ENCODE data around the gene NOXRED1.
A peak's percentile ranks its signal among the peaks of the same experiment; 100 is the strongest.
"Not testable (repeated sequence)": the region's sequence is repeated elsewhere in the genome, so short reads cannot be mapped to it uniquely, and the experiment has no call there.

Gene NOXRED1

GRCh38 chr14:77423423-77423822, at the start of gene NOXRED1:
NOXRED1 (minus strand) TSS chr14:77423523; CDS start chr14:77422889, 634 bp downstream.
- DNase-seq (ENCODE audit: low read depth in 2 of 2) = no peak

- no peak for DNase-seq (ENCODE audit: low read depth in 2 of 2)
These were observed 47.0 kb upstream of the NOXRED1 start for GRCh38 chr14:77470224-77470870.

- DNase-seq (ENCODE audit: low read depth in 2 of 2) = no peak
These were observed 46.2 kb upstream of the NOXRED1 start for GRCh38 chr14:77469539-77469938.

GRCh38 chr14:77469067-77469505, 45.8 kb upstream of the NOXRED1 start:
- DNase-seq (ENCODE audit: low read depth in 2 of 2) = no peak

GRCh38 chr14:77467801-77468200, 44.5 kb upstream of the NOXRED1 start:
- no peak for DNase-seq (ENCODE audit: low read depth in 2 of 2)

- no peak for DNase-seq (ENCODE audit: low read depth in 2 of 2)
These were observed 35.9 kb upstream of the NOXRED1 start for GRCh38 chr14:77459072-77459723.

- DNase-seq (ENCODE audit: low read depth in 2 of 2) = no peak
These were observed 35.1 kb upstream of the NOXRED1 start for GRCh38 chr14:77458249-77458950.

GRCh38 chr14:77457522-77458248, 34.4 kb upstream of the NOXRED1 start, which contains the start of the genes AHSA1 and VIPAS39:
AHSA1 (plus strand) TSS chr14:77458093; CDS start chr14:77458190, 97 bp downstream.
VIPAS39 (minus strand) TSS chr14:77457601; CDS start chr14:77454102, 3,499 bp downstream.
- DNase-seq (ENCODE audit: low read depth in 2 of 2) = peak; percentile 80 to 84

- DNase-seq (ENCODE audit: low read depth in 2 of 2) = no peak
These were observed 33.8 kb upstream of the NOXRED1 start for GRCh38 chr14:77457115-77457521.

GRCh38 chr14:77455966-77456640, 32.8 kb upstream of the NOXRED1 start:
- DNase-seq (ENCODE audit: low read depth in 2 of 2) = no peak

GRCh38 chr14:77442196-77442595, 18.9 kb upstream of the NOXRED1 start:
- DNase-seq (ENCODE audit: low read depth in 2 of 2) = no peak

GRCh38 chr14:77439861-77440260, 16.5 kb upstream of the NOXRED1 start:
- no peak for DNase-seq (ENCODE audit: low read depth in 2 of 2)

GRCh38 chr14:77438596-77438995, 15.3 kb upstream of the NOXRED1 start:
- no peak for DNase-seq (ENCODE audit: low read depth in 2 of 2)

GRCh38 chr14:77436042-77436441, 12.7 kb upstream of the NOXRED1 start:
- no peak for DNase-seq (ENCODE audit: low read depth in 2 of 2)

GRCh38 chr14:77426396-77426795, 3.1 kb upstream of the NOXRED1 start:
- no peak for DNase-seq (ENCODE audit: low read depth in 2 of 2)

GRCh38 chr14:77424862-77425261, 1.5 kb upstream of the NOXRED1 start:
- no peak for DNase-seq (ENCODE audit: low read depth in 2 of 2)

- no peak for DNase-seq (ENCODE audit: low read depth in 2 of 2)
These were observed 2.1 kb downstream of the NOXRED1 start for GRCh38 chr14:77421201-77421600.

GRCh38 chr14:77416836-77417235, 6.5 kb downstream of the NOXRED1 start:
- DNase-seq (ENCODE audit: low read depth in 2 of 2) = no peak

- DNase-seq (ENCODE audit: low read depth in 2 of 2) = not testable (repeated sequence)
These were observed 7.2 kb downstream of the NOXRED1 start for GRCh38 chr14:77416098-77416497.

- DNase-seq (ENCODE audit: low read depth in 2 of 2) = not testable (repeated sequence)
These were observed 7.8 kb downstream of the NOXRED1 start for GRCh38 chr14:77415403-77416030.

GRCh38 chr14:77409131-77409533, 14.2 kb downstream of the NOXRED1 start:
- DNase-seq (ENCODE audit: low read depth in 2 of 2) = no peak

Measured in stimulated activated CD8-positive, alpha-beta memory T cell treated with anti-CD3 and anti-CD28 coated beads, Interleukin-2, amount 100 ng/mL, for 1 hour (primary cell).